Activated CD4-positive, alpha-beta memory T cell treated with anti-CD3 and anti-CD28 coated beads, Interleukin-2, amount 10 ng/mL, durations not matched to agents 7 days and 5 days (primary cell): ENCODE results near the gene THEMIS. TPM values are rescaled to one million over a fixed set of nuclear protein-coding genes. Genes with fewer than 3 reads are reported as not detected.
A peak's percentile ranks its signal among the peaks of the same experiment; 100 is the strongest.
"Not testable (repeated sequence)": the region's sequence is repeated elsewhere in the genome, so short reads cannot be mapped to it uniquely, and the experiment has no call there.

ENCODE experiments used
- CTCF ChIA-PET: fragments of 350-600 bp; sonication (Branson Sonifier 250); formaldehyde crosslinking; loops from one replicate; lab custom pipeline; 2021; ENCODE audit warnings: antibody characterized with exemption, inconsistent platforms; lab: Charles Lee
- POLR2A ChIA-PET: fragments of 350-600 bp; sonication (Branson Sonifier 250); formaldehyde crosslinking; loops from one replicate; lab custom pipeline; 2021; ENCODE audit warnings: antibody characterized with exemption; lab: Charles Lee
- DNase-seq: peaks from one replicate; pipeline ENCODE4 v3.0.0-alpha.2; 2020
- H3K27ac Mint-ChIP-seq: one replicate; pipeline ENCODE4 v1.8.0; 2021; ENCODE audit warnings: mild to moderate bottlenecking, mixed read lengths
- H3K27me3 Mint-ChIP-seq: one replicate; pipeline ENCODE4 v1.8.0; 2021; ENCODE audit warnings: mixed read lengths
- H3K36me3 Mint-ChIP-seq: one replicate; pipeline ENCODE4 v1.8.0; 2021; ENCODE audit warnings: low read depth, mixed read lengths
- H3K4me1 Mint-ChIP-seq: one replicate; pipeline ENCODE4 v1.8.0; 2021; ENCODE audit warnings: mixed read lengths
- H3K4me3 Mint-ChIP-seq: one replicate; pipeline ENCODE4 v1.8.0; 2021; ENCODE audit warnings: mild to moderate bottlenecking, mixed read lengths
- H3K9me3 Mint-ChIP-seq: one replicate; pipeline ENCODE4 v1.8.0; 2021; ENCODE audit warnings: mixed read lengths
- total RNA-seq, 2 experiments: library from RNA; stranded (reverse); gene quantifications; one replicate each; pipeline ENCODE4 v1.2.3, GENCODE V29; 2021

THEMIS gene
- total RNA-seq, 2 experiments from 2014 or later: 65.6 to 68.2 TPM

DNA sequence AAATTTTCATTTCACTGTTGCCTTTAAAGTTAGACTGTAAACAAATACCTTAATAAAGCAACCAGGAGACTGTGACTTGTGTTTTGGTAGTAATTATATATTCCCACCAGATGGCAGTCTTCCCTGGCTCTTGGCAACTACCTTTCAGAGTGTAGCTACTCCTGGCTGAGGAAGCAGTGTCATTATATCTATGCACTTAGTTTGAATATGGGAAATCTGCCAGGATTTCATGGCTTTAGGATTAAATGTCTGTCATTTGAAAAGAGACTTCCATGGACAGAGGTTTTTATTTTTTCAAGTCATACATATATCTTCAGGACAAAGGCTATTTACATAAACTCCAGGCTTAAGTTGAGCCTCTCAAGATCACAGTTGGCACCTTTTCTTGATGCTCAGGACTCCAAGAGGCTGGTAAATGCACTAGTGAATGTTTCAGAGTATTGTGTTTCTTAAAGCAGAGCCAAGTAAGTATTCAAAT, 163.8 kb downstream of the THEMIS start:
- CTCF ChIA-PET: interaction anchor here (0.5 to 2.5 kb wide), 20 partner anchors 10 to 783 kb away, joined by 3 to 22 read pairs (median 4); partner anchors contain the start of gene PTPRK
- no peaks in the 10 kb centered on the region for H3K27me3 Mint-ChIP-seq
- H3K36me3 Mint-ChIP-seq: peaks cover 23% of the 10 kb centered on the region
- POLR2A ChIA-PET: no interaction called here
- no peaks in the 10 kb centered on the region for H3K4me1 Mint-ChIP-seq
- no peak overlapping the region for H3K4me3 Mint-ChIP-seq
- H3K9me3 Mint-ChIP-seq: no peaks in the 10 kb centered on the region
- peak; percentile 34 for DNase-seq
- no peak overlapping the region for H3K27ac Mint-ChIP-seq

DNA sequence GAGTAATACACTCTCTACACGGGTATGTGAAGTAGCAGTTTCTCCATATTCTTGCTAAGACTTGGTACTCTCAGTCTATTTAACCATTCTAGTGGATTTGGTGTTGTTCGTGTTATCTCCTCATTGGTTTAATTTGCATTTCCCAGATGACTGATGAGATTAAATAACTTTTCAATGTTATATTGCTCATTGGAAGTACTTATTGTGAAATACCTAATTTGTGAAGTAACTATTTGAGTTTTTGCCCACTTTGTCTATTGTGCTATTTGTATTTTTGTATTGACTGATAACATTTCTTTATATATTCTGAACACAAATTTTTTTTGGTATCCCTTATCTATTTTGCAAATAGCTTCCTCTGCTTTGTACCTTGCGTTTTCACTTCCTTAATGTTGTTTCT, 167.9 kb downstream of the THEMIS start:
- CTCF ChIA-PET: no interaction called here
- POLR2A ChIA-PET: no interaction called here
- Mint-ChIP-seq H3K27me3 (no peaks in the 10 kb centered on the region), H3K9me3 (no peaks in the 10 kb centered on the region), H3K27ac (no peak overlapping the region), H3K4me3 (no peak overlapping the region), H3K4me1 (no peaks in the 10 kb centered on the region), H3K36me3 (peaks cover 19% of the 10 kb centered on the region)
- no peak for DNase-seq

DNA sequence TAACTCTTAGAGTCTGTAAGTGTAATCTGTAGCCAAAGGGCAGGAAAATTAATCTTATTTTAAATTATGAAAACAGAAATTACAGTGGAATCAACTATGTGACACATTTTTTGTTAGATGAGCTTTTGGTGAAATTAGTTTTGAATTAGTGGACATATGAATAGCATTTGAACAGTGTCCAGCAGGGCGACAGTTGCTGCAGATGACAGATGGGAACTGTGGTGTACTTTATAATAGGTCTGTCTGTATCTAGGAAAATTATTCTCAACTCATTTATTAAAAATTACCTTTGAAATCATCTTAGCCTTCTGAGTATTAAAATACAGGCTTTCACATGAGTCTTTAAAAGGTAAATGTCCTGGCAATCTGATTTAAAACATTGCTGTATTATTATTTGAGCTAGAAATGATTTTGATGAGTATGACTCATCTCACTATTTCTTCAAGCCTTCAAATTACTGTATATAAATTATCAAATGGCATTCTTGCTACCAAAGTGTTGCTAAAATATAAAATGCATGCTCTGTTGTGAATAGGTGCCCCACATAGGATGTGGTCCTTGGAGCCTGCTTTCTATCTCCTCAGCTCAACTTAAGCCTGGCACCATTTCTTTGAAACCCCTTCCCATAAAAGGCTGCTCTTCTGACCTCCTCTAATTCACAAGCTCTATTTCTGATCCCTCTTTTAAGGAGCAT, 173.5 kb downstream of the THEMIS start:
- H3K9me3 Mint-ChIP-seq: no peaks in the 10 kb centered on the region

DNA sequence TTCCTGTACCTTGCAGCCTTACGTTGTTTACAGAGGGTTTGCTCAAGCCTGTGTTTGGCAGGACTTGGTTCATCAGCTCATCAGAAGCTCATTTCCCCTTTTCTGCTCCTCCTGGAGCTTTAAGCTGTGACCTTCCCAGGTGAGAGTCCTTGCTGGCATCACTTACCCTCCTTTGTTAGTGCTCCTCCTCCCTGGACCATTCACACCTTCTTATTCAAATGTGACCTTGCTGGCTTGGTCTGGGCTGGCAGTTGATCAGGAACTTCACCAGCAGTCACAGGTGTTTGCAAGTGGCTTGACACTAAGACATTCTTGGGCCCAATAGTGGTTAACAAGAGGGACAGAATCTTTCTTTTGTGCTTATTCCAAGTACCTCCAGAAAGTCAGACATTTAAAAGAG, 175.0 kb downstream of the THEMIS start:
- Mint-ChIP-seq H3K4me3 (no peak overlapping the region), H3K4me1 (no peaks in the 10 kb centered on the region), H3K27ac (no peak overlapping the region), H3K27me3 (no peaks in the 10 kb centered on the region), H3K9me3 (no peaks in the 10 kb centered on the region), H3K36me3 (peaks cover 36% of the 10 kb centered on the region)
- ChIA-PET POLR2A (no interaction called here), CTCF (no interaction called here)
- DNase-seq: no peak

More for the DNA sequence above, 173.5 kb downstream of the THEMIS start:
- no peaks in the 10 kb centered on the region for H3K4me1 Mint-ChIP-seq
- DNase-seq: no peak
- CTCF ChIA-PET: interaction anchor here (1.5 to 1.6 kb wide), 2 partner anchors 9 to 601 kb away, joined by 3 to 6 read pairs; no protein-coding TSS in a partner anchor
- H3K27ac Mint-ChIP-seq: no peak overlapping the region
- H3K36me3 Mint-ChIP-seq: peaks cover 30% of the 10 kb centered on the region
- no peak overlapping the region for H3K4me3 Mint-ChIP-seq
- H3K27me3 Mint-ChIP-seq: no peaks in the 10 kb centered on the region
- POLR2A ChIA-PET: no interaction called here

DNA sequence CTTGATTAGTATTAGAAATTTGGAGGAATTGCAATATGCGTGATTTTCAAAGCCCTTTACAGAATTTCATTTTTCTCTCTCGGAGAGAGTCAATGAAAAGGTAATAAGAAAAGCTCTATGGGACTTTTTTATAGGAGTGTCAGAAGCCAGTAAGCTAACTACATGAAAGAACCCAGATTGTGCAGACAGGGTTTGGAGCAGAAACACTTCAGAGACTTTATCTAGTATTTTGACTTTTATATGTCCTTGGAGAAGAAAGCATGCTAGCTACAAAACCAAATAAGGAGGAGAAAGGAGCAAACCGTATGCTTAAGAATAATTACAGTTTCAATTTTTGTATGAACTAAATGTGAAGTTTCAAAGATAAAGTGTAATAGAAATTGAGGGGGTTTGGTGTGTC, 182.2 kb downstream of the THEMIS start:
- Mint-ChIP-seq H3K36me3 (peaks cover 56% of the 10 kb centered on the region), H3K4me3 (no peak overlapping the region), H3K27ac (no peak overlapping the region), H3K9me3 (no peaks in the 10 kb centered on the region), H3K27me3 (no peaks in the 10 kb centered on the region), H3K4me1 (no peaks in the 10 kb centered on the region)
- ChIA-PET CTCF (no interaction called here), POLR2A (no interaction called here)
- DNase-seq: no peak

DNA sequence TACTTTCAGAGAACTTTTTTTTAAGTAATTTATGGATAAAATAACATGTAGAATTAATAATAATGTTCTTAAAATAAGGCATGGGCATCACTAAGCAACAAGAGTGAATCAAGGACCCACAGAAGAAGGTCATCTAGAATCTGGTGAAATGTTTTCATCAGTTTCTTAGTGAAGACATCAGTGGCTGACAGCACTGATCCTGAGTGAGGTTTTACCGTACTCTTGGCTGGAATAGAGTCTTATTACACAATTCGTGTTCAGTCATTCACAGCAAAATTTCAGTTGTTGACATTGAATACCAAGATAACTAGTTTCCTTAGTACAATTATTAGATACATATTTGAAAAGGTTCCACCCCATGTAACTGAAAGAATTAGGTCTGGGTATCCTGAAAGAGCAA, 183.5 kb downstream of the THEMIS start:
- no peaks in the 10 kb centered on the region for H3K9me3 Mint-ChIP-seq
- H3K27me3 Mint-ChIP-seq: no peaks in the 10 kb centered on the region
- H3K4me3 Mint-ChIP-seq: no peak overlapping the region
- POLR2A ChIA-PET: no interaction called here
- CTCF ChIA-PET: no interaction called here
- no peak overlapping the region for H3K27ac Mint-ChIP-seq
- no peaks in the 10 kb centered on the region for H3K4me1 Mint-ChIP-seq
- DNase-seq: no peak
- H3K36me3 Mint-ChIP-seq: peaks cover 54% of the 10 kb centered on the region

DNA sequence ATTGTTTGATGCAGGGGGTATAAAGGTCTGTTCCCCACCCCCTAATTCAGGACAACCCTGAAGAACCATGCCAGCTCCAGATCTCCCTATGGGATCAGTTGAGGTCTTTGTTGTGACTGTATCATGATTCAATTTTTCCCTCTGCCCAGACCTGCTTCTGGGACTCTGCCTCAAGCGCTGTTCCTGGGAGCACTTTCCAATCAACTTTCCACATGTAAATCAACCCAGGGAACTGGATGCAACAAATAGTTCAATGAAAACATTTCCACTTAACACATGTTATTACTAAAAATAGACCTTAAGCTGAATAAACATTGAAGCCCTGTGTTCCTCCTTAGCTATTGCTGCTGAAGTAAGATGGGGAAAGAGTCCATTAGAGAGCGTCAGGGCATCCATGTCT, 184.4 kb downstream of the THEMIS start:
- ChIA-PET CTCF (no interaction called here), POLR2A (no interaction called here)
- no peaks in the 10 kb centered on the region for H3K27me3 Mint-ChIP-seq
- DNase-seq: no peak
- H3K27ac Mint-ChIP-seq: no peak overlapping the region
- no peak overlapping the region for H3K4me3 Mint-ChIP-seq
- no peaks in the 10 kb centered on the region for H3K4me1 Mint-ChIP-seq
- H3K36me3 Mint-ChIP-seq: peaks cover 58% of the 10 kb centered on the region
- H3K9me3 Mint-ChIP-seq: no peaks in the 10 kb centered on the region

DNA sequence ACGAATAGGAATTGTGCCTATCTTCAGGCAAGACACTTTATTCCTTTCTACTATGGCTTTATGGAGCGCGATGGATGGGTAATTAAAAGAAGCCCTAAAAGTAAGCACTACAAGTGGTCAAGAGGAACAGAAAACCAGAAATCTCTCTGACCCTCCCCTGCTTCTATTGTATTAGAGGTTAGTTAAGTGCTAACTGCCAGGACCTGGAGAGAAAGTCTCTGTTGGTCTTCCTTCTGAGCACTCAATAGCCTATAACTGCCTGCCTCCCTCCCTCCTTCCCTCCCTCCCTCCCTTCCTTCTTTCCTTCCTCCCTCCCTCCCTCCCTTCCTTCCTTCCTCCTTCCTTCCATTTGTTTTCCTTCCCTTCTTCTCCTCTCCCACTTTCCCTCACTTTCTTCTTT, 190.2 kb downstream of the THEMIS start:
- Mint-ChIP-seq H3K36me3 (peaks cover 55% of the 10 kb centered on the region), H3K4me3 (no peak overlapping the region), H3K9me3 (peaks cover 6% of the 10 kb centered on the region), H3K27ac (no peak overlapping the region), H3K27me3 (no peaks in the 10 kb centered on the region), H3K4me1 (no peaks in the 10 kb centered on the region)
- POLR2A ChIA-PET: no interaction called here
- DNase-seq: no peak
- CTCF ChIA-PET: interaction anchor here (0.8 kb wide), 1 partner anchor 617 kb away, joined by 4 read pairs; no protein-coding TSS in a partner anchor

DNA sequence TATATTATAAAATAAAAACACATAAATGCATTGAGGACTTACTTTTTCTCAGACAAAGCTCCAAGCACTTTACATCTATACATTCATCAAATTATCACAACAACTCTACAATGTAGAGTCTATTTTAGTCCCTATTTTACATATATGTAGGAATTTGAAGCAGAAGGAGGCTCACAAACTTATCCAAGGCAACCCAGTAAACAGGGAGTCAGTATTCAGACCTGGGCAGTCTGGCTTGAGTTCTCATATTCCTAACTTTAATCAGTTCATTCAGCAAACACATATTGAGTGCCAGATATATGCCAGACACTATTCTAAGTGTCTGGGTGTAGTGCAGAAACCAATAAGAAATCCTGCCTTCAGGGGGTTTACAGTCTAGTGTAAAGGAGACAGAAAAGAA, 194.6 kb downstream of the THEMIS start:
- DNase-seq: no peak
- POLR2A ChIA-PET: no interaction called here
- Mint-ChIP-seq H3K36me3 (peaks cover 54% of the 10 kb centered on the region), H3K4me1 (no peaks in the 10 kb centered on the region), H3K27me3 (no peaks in the 10 kb centered on the region), H3K27ac (no peak overlapping the region), H3K9me3 (peaks cover 9% of the 10 kb centered on the region), H3K4me3 (no peak overlapping the region)
- CTCF ChIA-PET: no interaction called here

DNA sequence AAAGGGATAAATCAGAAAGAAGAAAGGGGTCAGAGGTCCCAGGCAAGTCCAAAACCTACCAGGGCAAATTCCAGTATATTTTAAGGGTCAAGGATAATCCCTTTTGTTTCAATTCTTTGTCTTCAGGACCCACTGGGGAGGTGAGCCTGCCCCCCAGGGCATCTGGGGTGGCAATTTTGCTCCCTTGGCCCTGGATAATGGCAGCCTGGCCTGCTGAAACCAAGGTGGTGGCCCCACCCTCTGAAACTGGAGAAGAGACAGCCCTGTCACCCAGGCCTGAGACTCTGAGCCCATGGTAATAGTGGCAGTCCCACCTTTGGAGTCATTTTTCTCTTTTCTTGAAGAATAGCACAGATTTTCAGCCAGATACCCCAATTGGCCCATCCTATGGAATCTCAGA, 205.8 kb downstream of the THEMIS start:
- H3K4me1 Mint-ChIP-seq: no peaks in the 10 kb centered on the region
- H3K9me3 Mint-ChIP-seq: no peaks in the 10 kb centered on the region
- CTCF ChIA-PET: no interaction called here
- H3K4me3 Mint-ChIP-seq: no peak overlapping the region
- H3K27me3 Mint-ChIP-seq: no peaks in the 10 kb centered on the region
- no peak overlapping the region for H3K27ac Mint-ChIP-seq
- H3K36me3 Mint-ChIP-seq: peaks cover 43% of the 10 kb centered on the region
- DNase-seq: no peak
- POLR2A ChIA-PET: no interaction called here

DNA sequence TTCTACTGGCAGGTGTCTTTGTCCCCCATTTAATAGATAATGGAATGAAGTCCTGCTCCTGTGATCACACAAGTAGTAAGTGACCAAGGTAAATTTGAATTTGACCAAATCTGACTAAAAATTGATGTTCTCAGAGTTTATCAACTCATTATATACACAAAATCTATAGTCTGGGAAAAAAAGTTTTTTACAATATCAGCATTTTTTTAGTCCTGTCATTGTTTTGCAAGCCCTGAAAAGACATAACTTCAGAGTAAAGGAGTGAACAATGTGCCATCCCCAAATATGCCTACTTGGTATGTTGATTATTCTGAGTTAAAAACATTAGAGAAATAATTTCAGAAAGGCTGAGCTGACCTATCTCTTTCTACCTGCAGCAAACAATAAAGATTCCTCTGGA, 209.7 kb downstream of the THEMIS start:
- H3K9me3 Mint-ChIP-seq: peaks cover 3% of the 10 kb centered on the region
- CTCF ChIA-PET: no interaction called here
- H3K4me3 Mint-ChIP-seq: no peak overlapping the region
- no peaks in the 10 kb centered on the region for H3K4me1 Mint-ChIP-seq
- POLR2A ChIA-PET: no interaction called here
- H3K36me3 Mint-ChIP-seq: peaks cover 41% of the 10 kb centered on the region
- DNase-seq: no peak
- no peaks in the 10 kb centered on the region for H3K27me3 Mint-ChIP-seq
- H3K27ac Mint-ChIP-seq: no peak overlapping the region

DNA sequence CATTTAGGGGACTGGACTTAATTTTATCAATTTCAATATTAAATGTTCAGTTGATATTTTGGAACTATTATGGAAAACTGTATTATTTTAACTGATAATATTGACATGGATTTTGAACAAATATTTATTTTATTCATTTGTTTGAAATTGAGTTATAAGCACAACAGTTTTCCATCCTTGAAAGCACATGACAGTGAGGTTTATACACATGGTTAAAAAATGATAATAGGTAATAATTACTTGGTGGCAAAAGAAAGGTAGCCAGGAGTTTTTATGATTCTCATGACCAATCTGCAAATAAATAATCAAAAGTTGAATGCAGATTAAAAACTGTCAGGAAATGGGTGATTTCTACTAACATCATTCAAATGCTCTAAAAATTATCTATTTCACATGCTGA, 210.3 kb downstream of the THEMIS start:
- ChIA-PET CTCF (no interaction called here), POLR2A (no interaction called here)
- Mint-ChIP-seq H3K27ac (no peak overlapping the region), H3K36me3 (peaks cover 38% of the 10 kb centered on the region), H3K4me1 (no peaks in the 10 kb centered on the region), H3K27me3 (no peaks in the 10 kb centered on the region), H3K9me3 (peaks cover 3% of the 10 kb centered on the region), H3K4me3 (no peak overlapping the region)
- DNase-seq: no peak

DNA sequence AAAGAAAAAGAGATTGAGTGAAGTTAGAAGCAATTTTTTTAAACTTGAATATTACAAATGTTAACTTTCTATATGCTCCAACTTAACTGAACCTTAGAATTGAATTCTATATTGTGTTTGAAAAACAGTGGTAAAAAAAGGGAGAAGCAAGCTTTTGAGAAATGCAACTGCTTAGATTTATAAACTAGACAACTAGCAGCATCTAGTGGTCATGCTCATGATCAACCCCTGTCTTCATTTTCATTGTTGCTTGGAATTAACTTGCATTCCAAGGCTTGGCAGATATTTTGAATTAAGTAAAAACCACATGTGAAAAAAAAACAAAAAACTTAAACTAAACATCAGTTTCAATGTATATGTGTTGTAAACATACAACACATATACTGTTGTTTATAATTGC, 210.8 kb downstream of the THEMIS start:
- Mint-ChIP-seq H3K27ac (no peak overlapping the region), H3K36me3 (peaks cover 33% of the 10 kb centered on the region), H3K9me3 (peaks cover 3% of the 10 kb centered on the region), H3K27me3 (no peaks in the 10 kb centered on the region), H3K4me3 (no peak overlapping the region), H3K4me1 (no peaks in the 10 kb centered on the region)
- DNase-seq: no peak
- CTCF ChIA-PET: no interaction called here
- POLR2A ChIA-PET: no interaction called here

DNA sequence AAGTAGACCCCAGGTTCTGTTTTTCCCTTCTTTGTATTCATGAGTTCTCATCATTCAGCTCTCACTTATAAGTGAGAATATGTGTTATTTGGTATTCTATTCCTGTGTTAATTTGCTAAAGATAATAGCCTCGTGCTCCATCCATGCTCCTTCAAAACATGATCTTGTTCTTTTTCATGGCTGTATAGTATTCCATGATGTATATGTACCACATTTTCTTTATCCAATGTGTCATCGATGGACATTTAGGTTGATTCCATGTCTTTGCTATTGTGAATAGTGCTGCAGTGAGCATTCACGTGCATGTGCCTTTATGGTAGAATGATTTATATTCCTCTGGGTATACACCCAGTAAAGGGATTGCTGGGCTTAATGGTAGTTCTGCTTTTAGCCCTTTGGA, 213.4 kb downstream of the THEMIS start:
- H3K27me3 Mint-ChIP-seq, H3K4me3 Mint-ChIP-seq, H3K27ac Mint-ChIP-seq, H3K4me1 Mint-ChIP-seq, POLR2A ChIA-PET, DNase-seq, H3K9me3 Mint-ChIP-seq, CTCF ChIA-PET: not testable (repeated sequence)
- peaks cover 22% of the 10 kb centered on the region for H3K36me3 Mint-ChIP-seq
